HG03045 (cell line): ENCODE measurements around the gene ARSB.
"Not testable (repeated sequence)": the region's sequence is repeated elsewhere in the genome, so short reads cannot be mapped to it uniquely, and the experiment has no call there.

Experiments used
- ATAC-seq: cut with Tn5 transposase; IDR thresholded peaks from one replicate; pipeline ENCODE4 v1.9.1; 2021; ENCODE audit warnings: mild to moderate bottlenecking, moderate library complexity; ENCODE audit not compliant: unreplicated experiment

ARSB gene

GRCh38 chr5:78785454-78785853 is 199.7 kb downstream of the ARSB start:
- no peak for ATAC-seq

GRCh38 chr5:78783434-78784130 is 201.5 kb downstream of the ARSB start:
- ATAC-seq = no peak

GRCh38 chr5:78782728-78783127 is 202.4 kb downstream of the ARSB start:
- ATAC-seq = no peak

- ATAC-seq = no peak
Observed at GRCh38 chr5:78781611-78782286, 203.4 kb downstream of the ARSB start.

GRCh38 chr5:78779771-78780616 is 205.1 kb downstream of the ARSB start:
- ATAC-seq = no peak

- ATAC-seq = no peak
Observed at GRCh38 chr5:78779262-78779661, 205.8 kb downstream of the ARSB start.

- ATAC-seq = no peak
Observed at GRCh38 chr5:78778538-78778937, 206.6 kb downstream of the ARSB start.

- ATAC-seq = no peak
Observed at GRCh38 chr5:78777901-78778300, 207.2 kb downstream of the ARSB start.

- no peak for ATAC-seq
Observed at GRCh38 chr5:78776637-78777036, 208.5 kb downstream of the ARSB start.

- no peak for ATAC-seq
Observed at GRCh38 chr5:78773655-78774054, 211.5 kb downstream of the ARSB start.

- no peak for ATAC-seq
Observed at GRCh38 chr5:78771260-78772205, 213.6 kb downstream of the ARSB start.

GRCh38 chr5:78768781-78769380 is 216.2 kb downstream of the ARSB start:
- ATAC-seq = no peak

- ATAC-seq = no peak
Observed at GRCh38 chr5:78766412-78766762, 218.7 kb downstream of the ARSB start.

- no peak for ATAC-seq
Observed at GRCh38 chr5:78765756-78766411, 219.2 kb downstream of the ARSB start.

- no peak for ATAC-seq
Observed at GRCh38 chr5:78765116-78765515, 220.0 kb downstream of the ARSB start.

- ATAC-seq = no peak
Observed at GRCh38 chr5:78763659-78764189, 221.4 kb downstream of the ARSB start.

- not testable (repeated sequence) for ATAC-seq
Observed at GRCh38 chr5:78762743-78763142, 222.4 kb downstream of the ARSB start.

GRCh38 chr5:78761840-78762239 is 223.3 kb downstream of the ARSB start:
- ATAC-seq = no peak

GRCh38 chr5:78760770-78761169 is 224.3 kb downstream of the ARSB start:
- no peak for ATAC-seq
